Left renal cortex interstitium (tissue), 4 donors: Measurements from ENCODE around the gene KLF16. TPM values are rescaled to one million over a fixed set of nuclear protein-coding genes. Genes with fewer than 3 reads are reported as not detected.
A peak's percentile ranks its signal among the peaks of the same experiment; 100 is the strongest.
"Not testable (repeated sequence)": the region's sequence is repeated elsewhere in the genome, so short reads cannot be mapped to it uniquely, and the experiment has no call there.

Experiments
- DNase-seq, 4 donors: peaks; one replicate each; pipeline ENCODE4 v3.0.0-alpha.2; 2013; ENCODE audit warnings: low read depth in 4 of 4, low spot score in 2 of 4, missing footprints in 1 of 4
- polyA plus RNA-seq, 4 donors: library from polyadenylated mRNA; unstranded; fragments of 120-200 nt; gene quantifications; one replicate each; pipeline ENCODE4 v1.2.1, GENCODE V29; 2013; ENCODE audit not compliant: insufficient read length in 4 of 4

KLF16 gene
- polyA plus RNA-seq: 10 to 100 TPM in 2 of 4 donors, 1 to 10 TPM in 2; 5.6 to 13.8 (median 10.6) TPM

DNA sequence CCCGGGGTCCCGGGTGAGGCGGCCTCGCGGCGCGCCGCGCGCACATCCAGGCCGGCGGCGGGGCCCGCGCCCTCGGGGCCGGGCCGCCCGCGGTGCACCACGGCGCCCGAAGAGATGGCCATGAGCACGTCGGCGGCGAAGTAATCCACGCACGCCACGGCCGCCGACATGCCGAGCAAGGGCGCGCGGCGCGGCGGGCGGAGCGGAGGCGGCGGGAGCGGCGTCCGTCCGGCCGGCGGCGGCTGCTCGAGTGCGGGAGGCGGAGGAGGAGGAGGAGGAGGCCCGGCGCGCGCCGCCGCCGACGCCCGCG is at the start of gene KLF16:
KLF16 (minus strand) TSS at position 252 of the 310 bp plus-strand sequence; CDS start at position 170, 82 bp downstream.
- no peak for DNase-seq

DNA sequence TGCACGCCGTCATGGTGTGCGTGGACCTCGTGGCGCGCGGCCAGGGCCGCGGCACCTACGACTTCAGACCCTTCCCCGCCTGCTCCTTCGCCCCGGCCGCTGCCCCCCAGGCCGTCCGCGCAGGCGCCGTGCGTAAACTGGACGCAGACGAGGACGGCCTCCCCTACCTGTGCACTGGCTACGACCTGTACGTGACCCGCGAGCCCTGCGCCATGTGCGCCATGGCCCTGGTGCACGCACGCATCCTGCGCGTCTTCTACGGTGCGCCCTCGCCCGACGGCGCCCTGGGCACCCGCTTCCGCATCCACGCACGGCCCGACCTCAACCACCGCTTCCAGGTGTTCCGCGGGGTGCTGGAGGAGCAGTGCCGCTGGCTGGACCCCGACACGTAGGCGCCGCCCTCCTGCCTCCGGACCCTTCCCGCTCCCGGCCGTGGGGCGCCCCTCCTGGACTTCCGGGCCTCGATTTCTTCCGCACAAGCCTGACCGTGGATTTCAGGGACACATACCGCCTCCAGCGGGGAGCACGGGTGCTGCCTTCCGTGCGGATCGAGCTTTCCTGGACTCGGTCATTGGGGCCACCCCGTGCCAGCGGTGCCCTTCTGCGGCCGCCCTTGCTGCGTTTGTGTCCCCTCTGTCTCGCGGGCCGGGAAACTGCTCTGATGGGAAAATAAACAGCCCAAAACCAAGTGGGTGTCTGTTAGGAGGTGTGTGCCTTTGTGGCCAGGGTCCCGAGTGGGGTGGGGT is 49.6 kb upstream of the KLF16 start:
- DNase-seq: no peak

DNA sequence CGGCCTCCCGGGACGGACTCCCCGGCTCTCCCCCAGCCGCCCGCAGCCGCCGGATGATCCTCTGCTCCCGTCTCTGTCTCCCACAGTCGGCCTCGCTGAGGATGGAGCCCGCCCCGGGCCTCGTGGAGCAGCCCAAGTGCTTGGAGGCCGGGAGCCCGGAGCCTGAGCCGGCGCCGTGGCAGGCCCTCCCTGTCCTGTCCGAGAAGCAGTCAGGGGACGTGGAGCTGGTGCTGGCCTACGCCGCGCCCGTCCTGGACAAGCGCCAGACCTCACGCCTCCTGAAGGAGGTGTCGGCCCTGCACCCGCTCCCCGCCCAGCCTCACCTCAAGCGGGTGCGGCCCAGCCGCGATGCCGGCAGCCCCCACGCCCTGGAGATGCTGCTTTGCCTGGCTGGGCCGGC is 48.6 kb upstream of the KLF16 start:
- DNase-seq: no peak

DNA sequence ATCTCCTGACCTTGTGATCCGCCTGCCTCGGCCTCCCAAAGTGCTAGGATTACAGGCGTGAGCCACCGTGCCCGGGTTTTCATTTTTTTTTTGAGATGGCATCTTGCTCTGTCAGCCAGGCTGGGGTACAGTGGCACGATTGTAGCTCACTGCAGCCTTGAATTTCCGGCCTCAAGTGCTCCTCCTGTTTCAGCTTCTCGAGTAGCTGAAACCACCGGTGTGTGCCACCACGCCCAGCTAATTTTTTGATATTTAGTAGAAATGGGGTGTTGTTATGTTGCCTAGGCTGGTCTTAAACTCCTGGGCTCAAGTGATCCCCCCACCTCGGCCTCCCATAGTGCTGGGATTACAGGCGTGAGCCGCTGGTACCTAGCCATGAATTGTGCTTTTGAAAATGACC is 47.7 kb upstream of the KLF16 start:
- DNase-seq: no peak

DNA sequence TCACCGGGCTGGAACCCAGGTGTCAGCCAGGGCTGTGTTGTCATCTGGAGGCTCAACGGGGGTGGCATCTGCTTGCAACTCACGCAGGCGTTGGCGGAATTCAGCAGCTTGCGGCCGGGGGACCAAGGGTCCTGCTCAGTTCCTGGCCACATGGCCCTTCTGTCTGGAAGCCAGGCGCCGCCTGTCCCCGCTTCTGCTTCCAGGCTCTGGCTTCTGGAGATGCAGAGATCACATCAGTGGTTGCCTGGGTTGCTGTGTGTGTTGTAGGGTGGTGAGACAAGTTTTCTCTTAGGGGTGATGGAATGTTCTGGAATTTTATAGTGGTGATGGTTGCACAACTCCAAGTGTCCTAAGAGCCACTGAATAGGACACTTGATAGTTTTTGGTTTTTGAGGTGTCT is 46.8 kb upstream of the KLF16 start:
- no peak for DNase-seq

DNA sequence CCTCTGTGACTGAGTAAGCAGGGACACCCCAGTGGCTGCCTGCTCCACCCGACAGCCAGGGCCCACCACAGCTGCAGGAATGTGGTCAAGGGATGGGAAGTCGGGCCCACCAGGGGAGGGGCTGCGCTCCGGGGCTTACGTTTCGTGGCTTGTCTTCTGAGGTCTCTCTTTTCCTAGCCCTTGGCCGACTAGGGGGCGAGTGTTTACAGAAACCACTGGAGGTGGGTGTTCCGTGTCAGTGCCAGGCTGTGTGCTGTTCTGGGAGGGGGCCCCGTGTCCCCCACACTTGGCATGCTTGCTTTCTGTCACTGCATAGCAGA is 46.3 kb upstream of the KLF16 start:
- no peak for DNase-seq

DNA sequence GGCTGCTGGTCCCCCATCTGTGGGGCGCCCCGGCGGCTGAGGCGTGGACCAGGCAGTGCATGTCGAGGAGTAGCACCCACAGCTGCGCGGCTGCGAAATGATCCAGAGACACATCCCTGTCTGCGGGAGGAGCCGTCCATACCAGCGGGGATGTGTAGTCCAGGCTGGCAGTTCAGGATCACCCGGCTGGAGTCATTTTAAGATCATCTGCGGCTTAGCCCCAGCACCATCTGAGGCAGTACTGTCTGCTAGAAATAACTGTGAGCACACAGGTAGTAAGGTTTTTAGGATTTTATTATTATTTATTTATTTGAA is 44.9 kb upstream of the KLF16 start:
- DNase-seq: no peak

DNA sequence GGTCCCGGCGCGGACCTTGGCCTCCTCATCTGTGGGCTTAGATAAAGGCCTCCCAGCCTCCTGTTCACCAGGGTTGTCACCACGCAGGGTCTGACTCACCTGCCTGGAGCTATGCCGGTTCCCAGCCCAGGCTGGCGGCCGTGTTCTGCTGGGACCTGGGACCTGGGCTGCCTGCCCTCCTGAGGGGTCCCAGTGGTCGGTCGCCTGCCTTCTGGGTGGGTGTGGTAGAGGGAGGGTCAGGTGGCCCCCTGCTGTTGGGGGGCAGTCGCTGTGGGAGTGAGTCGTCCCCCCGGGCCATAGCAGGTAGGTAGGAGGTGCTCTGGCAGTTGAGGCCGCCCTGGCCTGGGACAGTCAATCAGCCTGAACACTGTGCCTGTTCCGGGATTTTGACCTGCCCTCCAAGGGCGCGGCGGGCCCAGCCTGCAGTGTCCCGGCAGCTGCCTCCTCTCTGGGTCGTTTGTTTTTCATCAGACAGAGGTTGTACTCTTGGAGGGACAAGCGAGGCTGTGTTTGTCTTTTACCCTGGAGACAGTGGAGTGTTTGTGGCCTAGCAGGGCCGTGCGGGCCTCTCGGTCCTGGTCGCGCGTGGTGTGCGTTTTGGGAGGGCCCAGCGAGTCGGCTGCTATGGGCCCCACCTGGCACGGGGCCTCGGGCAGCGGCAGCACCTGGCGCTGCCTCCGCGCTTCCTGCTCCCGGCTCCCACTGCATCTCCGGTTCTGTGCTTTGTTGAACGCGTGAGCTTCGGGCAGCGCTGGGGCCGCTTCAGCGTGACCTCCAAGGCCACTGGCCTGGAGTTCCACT is 44.4 kb upstream of the KLF16 start:
- no peak for DNase-seq

DNA sequence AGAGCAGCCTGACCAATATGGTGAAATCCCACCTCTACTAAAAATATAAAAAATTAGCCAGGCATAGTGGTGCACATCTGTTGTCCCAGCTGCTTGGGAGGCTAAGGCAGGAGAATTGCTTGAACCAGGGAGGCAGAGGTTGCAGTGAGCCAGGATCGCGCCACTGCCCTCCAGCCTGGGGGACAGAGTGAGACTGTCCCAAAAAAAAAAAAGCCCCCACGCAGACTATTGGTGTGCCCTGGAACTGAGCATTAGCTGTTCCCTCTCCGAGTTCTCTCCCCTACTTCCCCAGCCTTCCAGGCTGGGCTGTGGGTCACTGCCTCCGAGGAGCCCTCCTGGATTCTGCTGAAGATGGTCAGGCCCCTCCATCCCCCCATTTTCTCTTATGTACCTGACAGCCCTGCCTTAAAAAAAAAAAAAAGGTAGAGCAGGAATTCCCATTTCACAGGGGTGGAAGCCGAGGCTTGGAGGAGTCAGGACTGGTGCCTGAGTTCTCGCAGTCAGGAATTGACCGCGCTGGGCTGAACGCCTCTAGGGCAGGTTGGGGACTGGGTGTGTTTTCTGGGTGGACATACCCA is 43.7 kb upstream of the KLF16 start:
- DNase-seq: no peak

DNA sequence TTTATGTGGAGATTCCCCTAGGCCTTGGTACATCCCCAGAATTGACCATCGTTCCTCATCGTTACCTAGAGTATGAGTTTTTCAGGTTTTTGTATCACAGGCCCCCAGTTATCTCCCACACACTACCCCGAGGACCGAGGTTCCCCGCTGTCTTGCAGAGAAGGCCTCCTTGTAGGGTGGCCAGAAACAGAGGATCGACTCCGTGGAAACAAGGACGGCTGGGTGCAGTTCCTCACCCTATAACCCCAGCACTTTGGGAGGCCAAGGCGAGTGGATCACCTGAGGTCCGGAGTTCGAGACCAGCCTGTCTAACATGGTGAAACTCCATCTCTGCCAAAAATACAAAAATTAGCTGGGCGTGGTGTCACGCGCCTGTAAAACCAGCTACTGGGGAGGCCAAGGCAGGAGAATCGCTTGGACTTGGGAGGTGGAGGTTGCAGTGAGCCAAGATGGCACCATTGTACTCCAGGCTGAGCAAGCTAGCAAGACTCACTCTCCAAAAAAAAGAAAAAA is 42.5 kb upstream of the KLF16 start:
- no peak for DNase-seq

DNA sequence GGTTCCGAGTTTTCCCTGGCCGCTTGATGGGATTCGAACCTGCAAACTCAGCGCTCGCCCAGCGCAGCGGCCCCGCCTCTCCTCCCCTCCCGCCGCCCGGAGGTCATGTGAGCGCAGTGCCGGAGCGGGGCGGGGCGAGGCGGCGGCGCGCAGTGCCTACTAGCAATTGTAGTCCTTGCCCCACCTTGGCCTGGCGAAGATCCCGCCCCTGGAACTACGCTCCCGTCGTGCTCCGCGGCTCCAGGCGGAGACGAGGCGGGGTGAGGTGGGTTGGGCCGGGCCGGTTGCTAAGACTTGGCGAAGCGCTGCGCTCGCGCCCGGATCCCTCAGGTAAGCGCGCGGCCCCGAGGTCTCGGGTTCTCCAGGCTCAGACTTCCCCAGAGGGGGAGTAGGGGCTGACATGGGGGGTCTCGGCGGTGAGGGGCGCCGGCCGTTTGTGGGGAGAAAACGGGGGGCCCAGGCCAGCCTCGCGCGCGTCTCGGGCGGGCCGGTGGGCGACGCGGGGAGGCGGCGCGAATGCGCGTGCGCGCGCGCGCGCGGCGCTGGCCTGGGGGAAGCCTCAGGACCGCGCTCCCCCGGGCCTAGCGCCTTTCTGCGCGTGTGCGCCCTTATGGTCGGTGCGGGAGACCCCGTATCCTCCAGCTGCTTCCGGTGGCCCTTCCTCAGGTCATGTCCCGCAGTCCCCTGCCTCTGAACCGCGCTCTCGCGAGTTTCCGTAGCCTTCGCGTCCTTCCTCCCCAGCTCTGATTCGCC is 41.9 kb upstream of the KLF16 start, which contains the start of the genes ADAT3 and SCAMP4:
ADAT3 (plus strand) TSS at position 290 of the 753 bp plus-strand sequence. CDS start 6,649 bp downstream, outside the sequence.
SCAMP4 (plus strand) TSS at position 290 of the 753 bp plus-strand sequence. CDS start 9,621 bp downstream, outside the sequence.
- peak; percentile 85 to 95 (median 92) for DNase-seq

DNA sequence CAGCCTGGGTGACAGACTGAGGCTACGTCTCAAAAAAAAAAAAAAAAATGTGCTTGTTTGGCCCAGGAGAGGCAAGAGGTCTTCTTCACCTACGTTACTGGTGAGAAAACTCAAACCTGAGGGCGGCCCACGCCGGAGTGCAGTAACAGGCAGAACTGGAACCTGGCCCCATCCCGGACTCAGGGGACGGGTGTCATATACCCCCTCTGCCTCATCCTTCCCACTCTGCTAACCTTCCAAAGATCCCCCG is 41.4 kb upstream of the KLF16 start:
- no peak for DNase-seq

DNA sequence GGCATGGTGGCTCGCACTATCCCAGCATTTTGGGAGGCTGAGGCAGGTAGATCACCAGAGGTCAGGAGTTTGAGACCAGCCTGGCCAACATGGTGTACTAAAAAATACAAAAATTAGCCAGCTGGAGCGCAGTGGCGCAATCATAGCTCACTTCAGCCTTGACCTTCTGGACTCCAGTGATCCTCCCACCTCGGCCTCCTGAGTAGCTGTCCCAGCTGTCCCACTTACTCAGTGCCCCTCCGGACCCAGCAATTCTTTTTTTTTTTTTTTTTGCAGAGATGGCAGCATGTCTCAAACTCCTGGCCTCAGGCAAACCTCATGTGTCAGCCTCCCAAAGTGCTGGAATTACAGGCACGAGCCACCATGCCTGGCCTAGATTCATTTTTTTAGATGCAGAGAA is 39.5 kb upstream of the KLF16 start:
- no peak for DNase-seq

DNA sequence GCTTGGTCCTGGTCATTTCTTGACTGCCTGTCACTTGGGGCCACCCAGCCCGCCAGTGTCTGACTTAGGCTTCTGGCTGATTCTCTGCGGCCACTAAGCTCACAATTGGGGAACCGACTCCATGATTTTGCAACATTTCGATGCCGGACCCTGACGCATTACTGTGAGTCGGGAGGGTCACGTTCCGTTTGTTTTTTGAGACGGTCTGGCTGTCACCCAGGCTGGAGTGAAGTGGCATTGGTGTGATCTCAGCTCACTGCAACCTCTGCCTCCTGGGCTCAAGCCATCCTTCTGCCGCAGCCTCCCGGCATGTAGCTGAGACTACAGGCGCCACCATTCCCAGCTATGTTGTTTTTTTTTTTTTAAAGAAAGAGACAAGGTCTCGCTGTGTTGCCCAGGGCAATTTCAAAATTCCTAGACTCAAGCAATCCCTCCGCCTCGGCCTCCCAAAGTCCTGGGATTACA is 38.6 kb upstream of the KLF16 start:
- no peak for DNase-seq

DNA sequence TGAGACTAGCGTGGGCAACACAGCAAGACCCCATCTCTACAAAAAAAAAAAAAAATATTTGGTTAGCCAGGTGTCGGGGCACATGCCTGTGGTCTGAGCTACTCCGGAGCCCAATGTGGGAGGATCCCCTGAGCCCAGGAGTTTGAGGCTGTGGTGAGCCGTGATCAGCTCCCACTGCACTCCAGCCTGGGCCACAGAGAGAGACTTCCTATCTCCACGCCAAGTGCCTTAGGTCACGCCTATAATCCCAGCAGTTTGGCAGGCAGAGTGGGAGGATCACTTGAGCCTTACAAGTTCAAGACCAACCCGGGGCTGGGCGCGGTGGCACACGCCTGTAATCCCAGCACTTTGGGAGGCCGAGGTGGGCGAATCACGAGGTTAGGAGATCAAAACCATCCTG is 33.1 kb upstream of the KLF16 start:
- DNase-seq: no peak

DNA sequence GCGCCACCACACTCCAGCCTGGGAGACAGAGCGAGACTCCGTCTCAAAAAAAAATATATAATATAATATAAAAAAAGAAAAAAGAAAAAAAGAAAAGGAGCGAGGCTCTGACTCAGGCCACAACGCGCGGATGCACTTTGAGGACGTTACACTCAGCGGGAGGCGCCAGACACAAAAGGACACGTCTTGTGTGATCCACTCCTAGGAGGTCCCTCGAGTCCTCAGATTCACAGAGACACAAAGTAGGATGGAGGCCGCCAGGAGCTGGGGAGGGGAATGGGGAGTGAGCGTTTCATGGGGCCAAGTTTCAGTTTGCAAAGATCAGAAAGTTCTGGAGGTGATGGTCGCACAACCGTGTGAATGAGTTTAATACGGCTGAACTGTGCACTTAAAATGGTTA is 30.4 kb upstream of the KLF16 start:
- DNase-seq: no peak

DNA sequence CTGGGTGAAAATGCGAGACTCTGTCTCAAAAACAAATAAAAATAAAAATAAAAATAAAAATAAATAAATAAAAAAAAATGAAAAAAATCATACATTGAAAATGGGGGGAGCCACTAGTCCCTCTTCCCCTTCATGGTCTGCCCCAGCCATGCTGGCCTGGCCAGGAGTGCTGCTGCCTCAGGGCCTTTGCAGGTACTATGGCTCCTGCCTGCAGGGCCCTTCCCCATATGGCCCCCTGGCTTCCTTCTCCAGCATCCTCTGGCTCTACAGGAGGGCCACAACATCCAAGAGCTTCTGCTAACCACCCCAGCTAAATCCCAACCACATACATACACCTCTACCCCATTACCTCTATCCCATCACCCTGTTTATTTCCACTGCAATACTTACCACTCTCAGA is 26.5 kb upstream of the KLF16 start:
- no peak for DNase-seq

DNA sequence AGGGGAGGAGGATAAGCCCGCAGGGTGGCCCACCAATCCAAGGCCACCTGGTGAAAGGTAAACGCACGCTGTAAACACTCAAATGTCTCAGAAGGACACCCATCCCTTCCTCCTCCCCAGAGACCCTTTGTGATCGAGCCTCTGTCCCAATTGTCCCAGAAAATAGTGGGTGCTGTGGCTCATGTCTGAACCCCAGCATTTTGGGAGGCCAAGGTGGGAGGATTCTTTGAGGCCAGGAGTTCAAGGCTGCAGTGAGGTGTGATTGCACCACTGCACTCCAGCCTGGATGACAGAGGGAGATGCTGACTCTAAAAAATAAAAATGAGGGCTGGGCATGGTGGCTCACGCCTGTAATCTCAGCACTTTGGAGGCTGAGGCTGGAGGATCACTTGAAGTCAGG is 25.0 kb upstream of the KLF16 start:
- DNase-seq: no peak

DNA sequence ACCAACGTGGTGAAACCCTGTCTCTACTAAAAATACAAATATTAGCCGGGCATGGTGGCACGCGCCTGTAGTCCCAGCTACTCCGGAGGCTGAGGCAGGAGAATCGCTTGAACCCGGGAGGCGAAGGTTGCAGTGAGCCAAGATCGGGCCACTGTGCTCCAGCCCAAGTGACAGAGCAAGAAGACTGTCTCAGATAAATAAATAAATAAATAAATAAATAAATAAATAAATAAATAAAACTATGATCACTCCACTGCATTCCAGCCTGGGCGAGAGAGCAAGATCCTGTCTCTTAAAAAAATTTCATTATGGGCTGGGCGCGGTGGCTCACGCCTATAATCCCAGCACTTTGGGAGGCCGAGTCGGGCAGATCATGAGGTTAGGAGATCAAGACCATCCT is 23.0 kb upstream of the KLF16 start:
- DNase-seq: not testable (repeated sequence)

DNA sequence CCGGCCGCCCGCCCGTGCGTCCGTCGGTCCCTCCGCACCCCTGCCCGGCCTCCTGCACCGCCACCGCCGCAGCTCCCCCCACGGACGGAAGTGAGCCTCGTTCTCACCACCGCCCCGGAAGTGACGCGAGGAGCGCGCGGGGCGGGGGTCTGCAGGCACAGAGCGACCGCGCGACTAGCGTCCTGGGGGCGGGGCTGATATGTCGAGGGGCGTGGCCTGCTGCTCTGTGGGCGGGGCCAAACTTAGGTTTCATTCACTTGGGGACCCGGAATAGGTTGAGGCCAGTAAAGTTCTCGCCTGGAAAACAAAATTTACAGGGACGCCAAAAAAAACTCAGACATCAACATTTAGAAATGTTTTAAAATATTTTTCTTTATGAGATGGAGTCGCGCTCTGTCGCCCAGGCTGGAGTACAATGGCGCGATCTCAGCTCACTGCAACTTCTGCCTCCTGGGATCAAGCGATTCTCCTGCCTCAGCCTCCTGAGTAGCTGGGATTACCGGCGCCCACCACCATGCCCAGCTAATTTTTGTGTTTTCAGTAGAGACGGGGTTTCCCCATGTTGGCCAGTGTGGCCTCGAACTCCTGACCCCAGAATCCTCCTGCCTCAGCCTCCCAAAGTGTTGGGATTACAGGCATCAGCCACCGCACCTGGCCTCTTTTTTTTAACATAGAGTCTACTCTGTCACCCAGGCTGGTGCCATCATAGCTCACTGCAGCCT is 22.2 kb upstream of the KLF16 start, which contains the start of gene ABHD17A:
ABHD17A (minus strand) TSS at position 99 of the 722 bp plus-strand sequence. CDS start 3,930 bp downstream, outside the sequence.
- peak in 3 of 4 donors; percentile 75 to 91 (median 81) for DNase-seq
